IMR-90 (cell line): ENCODE data around the gene IQCK. TPM values are rescaled to one million over a fixed set of nuclear protein-coding genes. Genes with fewer than 3 reads are reported as not detected.

Experiments used
- ATAC-seq: fragments of 200-7000 bp; cut with Tn5 transposase; 2 replicates; pipeline ENCODE4 v1.9.1; 2020; ENCODE audit warnings: low read depth, mild to moderate bottlenecking, moderate library complexity
- BruUV-seq: library from RNA; stranded (reverse); fragments of 400-500 nt; replicated peaks from 2 replicates; lab custom pipeline; 2021; lab: Mats Ljungman, UMichigan
- CTCF ChIA-PET: fragments of 300-600 bp; formaldehyde crosslinking; extraction: SDS; loops from one replicate; lab custom pipeline; 2021; ENCODE audit warnings: antibody characterized with exemption; lab: Yijun Ruan, JAX
- POLR2A ChIA-PET: fragments of 300-600 bp; sonication (Branson Sonifier 250); formaldehyde crosslinking; loops from one replicate; lab custom pipeline; 2022; ENCODE audit warnings: antibody characterized with exemption; ENCODE audit not compliant: unreplicated experiment; lab: Charles Lee
- DNase-seq: peaks from one replicate; pipeline ENCODE4 v3.0.0; 2013
- H2AFZ ChIP-seq: replicated peaks from 2 replicates; pipeline ENCODE3; 2013; ENCODE audit warnings: low read length, mild to moderate bottlenecking; ENCODE audit not compliant: poor library complexity
- H2AK5ac ChIP-seq: 2 replicates; pipeline ENCODE4 v1.6.1; 2013; ENCODE audit warnings: low read depth, low read length, inconsistent platforms
- H2AK9ac ChIP-seq: replicated peaks from 2 replicates; pipeline ENCODE3; 2013; ENCODE audit warnings: mild to moderate bottlenecking, low read depth, low read length, moderate library complexity; ENCODE audit not compliant: poor library complexity
- H2BK120ac ChIP-seq: 2 replicates; pipeline ENCODE4 v1.6.1; 2013; ENCODE audit warnings: low read depth, low read length, inconsistent platforms
- H2BK15ac ChIP-seq: 3 replicates; pipeline ENCODE4 v1.6.1; 2013; ENCODE audit warnings: low read depth, low read length, inconsistent platforms
- H2BK20ac ChIP-seq: 2 replicates; pipeline ENCODE4 v1.6.1; 2013; ENCODE audit warnings: low read depth, mild to moderate bottlenecking, inconsistent platforms, low read length, moderate library complexity
- H2BK5ac ChIP-seq: 2 replicates; pipeline ENCODE4 v1.6.1; 2013; ENCODE audit warnings: mild to moderate bottlenecking, low read depth, low read length, inconsistent platforms; ENCODE audit not compliant: poor library complexity, severe bottlenecking
- H3K14ac ChIP-seq: replicated peaks from 2 replicates; pipeline ENCODE4 v1.6.1; 2013; ENCODE audit warnings: low read depth, low read length, inconsistent platforms
- H3K18ac ChIP-seq: 2 replicates; pipeline ENCODE4 v1.6.1; 2013; ENCODE audit warnings: low read depth, low read length, control low read depth
- H3K23ac ChIP-seq: 2 replicates; pipeline ENCODE4 v1.6.1; 2013; ENCODE audit warnings: low read depth, low read length, inconsistent platforms
- H3K27ac ChIP-seq: 2 replicates; pipeline ENCODE4 v1.5.1; 2013; ENCODE audit warnings: mild to moderate bottlenecking, control low read depth, low read length; ENCODE audit not compliant: insufficient read depth
- H3K27me3 ChIP-seq: 2 replicates; pipeline ENCODE4 v1.6.1; 2013; ENCODE audit warnings: low read length; ENCODE audit not compliant: control insufficient read depth, insufficient read depth
- H3K36me3 ChIP-seq: 2 replicates; pipeline ENCODE4 v1.6.1; 2013; ENCODE audit warnings: low read length, mixed read lengths; ENCODE audit not compliant: control insufficient read depth, insufficient read depth
- H3K4ac ChIP-seq: 2 replicates; pipeline ENCODE4 v1.6.1; 2013; ENCODE audit warnings: low read depth, low read length, inconsistent platforms
- H3K4me1 ChIP-seq: 2 replicates; pipeline ENCODE4 v1.6.1; 2013; ENCODE audit warnings: low read length, mixed read lengths; ENCODE audit not compliant: control insufficient read depth, insufficient read depth
- H3K4me2 ChIP-seq: 2 replicates; pipeline ENCODE4 v1.6.1; 2013; ENCODE audit warnings: low read depth, mild to moderate bottlenecking, control low read depth, low read length, moderate library complexity
- H3K4me3 ChIP-seq: 2 replicates; pipeline ENCODE4 v1.5.1; 2013; ENCODE audit warnings: low read depth, mild to moderate bottlenecking, control low read depth, low read length, moderate library complexity; ENCODE audit not compliant: insufficient read depth
- H3K56ac ChIP-seq: 2 replicates; pipeline ENCODE4 v1.6.1; 2013; ENCODE audit warnings: low read length, inconsistent platforms; ENCODE audit not compliant: insufficient read depth; ENCODE audit errors: extremely low read depth
- H3K79me1 ChIP-seq, 2 experiments: 2 replicates each; pipeline ENCODE4 v1.6.1; 2013; ENCODE audit warnings: low read length in 2 of 2, inconsistent platforms in 1 of 2, low read depth in 1 of 2
- H3K9ac ChIP-seq: 2 replicates; pipeline ENCODE4 v1.6.1; 2013; ENCODE audit warnings: low read depth, low read length, control low read depth
- H3K9me1 ChIP-seq: 2 replicates; pipeline ENCODE4 v1.6.1; 2013; ENCODE audit warnings: low read length, inconsistent platforms; ENCODE audit not compliant: insufficient read depth
- H3K9me3 ChIP-seq: 2 replicates; pipeline ENCODE4 v1.6.1; 2013; ENCODE audit warnings: low read length; ENCODE audit not compliant: control insufficient read depth, insufficient read depth
- H4K20me1 ChIP-seq: 2 replicates; pipeline ENCODE4 v1.6.1; 2013; ENCODE audit warnings: low read length, inconsistent platforms; ENCODE audit not compliant: insufficient read depth
- H4K5ac ChIP-seq: 2 replicates; pipeline ENCODE4 v1.6.1; 2013; ENCODE audit warnings: mild to moderate bottlenecking, low read depth, low read length, control low read depth
- H4K8ac ChIP-seq, 2 experiments: 2 replicates each; pipeline ENCODE4 v1.6.1; 2013; ENCODE audit warnings: low read depth in 2 of 2, low read length in 2 of 2, control low read depth in 1 of 2, inconsistent platforms in 1 of 2
- H4K91ac ChIP-seq: 2 replicates; pipeline ENCODE4 v1.6.1; 2013; ENCODE audit warnings: low read depth, low read length, inconsistent platforms; ENCODE audit not compliant: insufficient read depth
- BHLHE40 ChIP-seq: fragments of 150-350 bp; IDR thresholded peaks from 2 replicates; pipeline ENCODE4 v1.6.1; 2016; ENCODE audit warnings: mild to moderate bottlenecking, low read depth, low read length
- CEBPB ChIP-seq: IDR thresholded peaks from 2 replicates; pipeline ENCODE4 v1.6.1; 2012; ENCODE audit warnings: low read depth, low read length, improper control_type of control experiment
- CHD1 ChIP-seq: IDR thresholded peaks from 2 replicates; pipeline ENCODE4 v1.6.1; 2012; ENCODE audit warnings: low read depth, low read length, improper control_type of control experiment
- FOS ChIP-seq: fragments of 150-350 bp; IDR thresholded peaks from 2 replicates; pipeline ENCODE4 v1.6.1; 2016; ENCODE audit warnings: low read depth, low read length
- MAFK ChIP-seq: IDR thresholded peaks from 2 replicates; pipeline ENCODE4 v1.6.1; 2012; ENCODE audit warnings: low read depth, low read length, improper control_type of control experiment
- MAZ ChIP-seq: IDR thresholded peaks from 2 replicates; pipeline ENCODE4 v1.6.1; 2012; ENCODE audit warnings: low read depth, mild to moderate bottlenecking, low read length, improper control_type of control experiment, moderate library complexity, borderline replicate concordance
- POLR2A ChIP-seq: IDR thresholded peaks from 2 replicates; pipeline ENCODE4 v1.6.1; 2012; ENCODE audit warnings: mild to moderate bottlenecking, low read depth, low read length
- RCOR1 ChIP-seq: IDR thresholded peaks from 2 replicates; pipeline ENCODE4 v1.6.1; 2012; ENCODE audit warnings: mild to moderate bottlenecking, low read length, improper control_type of control experiment; ENCODE audit not compliant: insufficient replicate concordance
- WGBS, 2 experiments: methylation state at CpG; one replicate each; pipeline versions ENCODE4 v1.1.5 to v1.1.7; 2013; ENCODE audit warnings: missing lambda C conversion rate in 2 of 2; ENCODE audit not compliant: insufficient read length in 1 of 2; ENCODE audit errors: extremely low coverage in 2 of 2; 5-methylcytosine and 5-hydroxymethylcytosine counted together
- dilution Hi-C: fragments of 300-500 bp; cut with HindIII; formaldehyde crosslinking; loops from one replicate; pipeline ENCODE4 v1.14.3; 2018; ENCODE audit warnings: low sequenced_read_pairs; ENCODE audit not compliant: unreplicated experiment
- in situ Hi-C: fragments of 300-500 bp; cut with MboI; formaldehyde crosslinking; loops from 3 replicates; pipeline ENCODE4 v1.14.3; 2019; ENCODE audit warnings: low sequenced_read_pairs, inconsistent platforms, mixed read lengths
- intact Hi-C: fragments of 100-400 bp; cut with micrococcal nuclease; formaldehyde crosslinking; loops from 2 replicates; pipeline ENCODE4 v1.10.0; 2022
- polyA plus RNA-seq, 3 experiments: library from polyadenylated mRNA; depleted of rRNA; stranded (reverse); fragments of >200 nt; gene quantifications; 2 replicates each; pipeline ENCODE4 v1.2.3, GENCODE V29; 2012; ENCODE audit warnings: low replicate concordance in 1 of 3
- total RNA-seq: library from RNA; depleted of rRNA; stranded (reverse); fragments of >200 nt; gene quantifications from 2 replicates; pipeline ENCODE4 v1.2.3, GENCODE V29; 2012
- TF ChIP-seq, protein P1 (sequence below): fragments of 150-350 bp; IDR thresholded peaks from 2 replicates; pipeline ENCODE4 v1.6.1; 2016; ENCODE audit warnings: low read depth, mild to moderate bottlenecking, low read length, moderate library complexity, borderline replicate concordance

IQCK gene
- total and polyA plus RNA-seq, 2 of the 4 experiments (the other 2 are of a cell fraction): 4.1 to 5.4 TPM

DNA sequence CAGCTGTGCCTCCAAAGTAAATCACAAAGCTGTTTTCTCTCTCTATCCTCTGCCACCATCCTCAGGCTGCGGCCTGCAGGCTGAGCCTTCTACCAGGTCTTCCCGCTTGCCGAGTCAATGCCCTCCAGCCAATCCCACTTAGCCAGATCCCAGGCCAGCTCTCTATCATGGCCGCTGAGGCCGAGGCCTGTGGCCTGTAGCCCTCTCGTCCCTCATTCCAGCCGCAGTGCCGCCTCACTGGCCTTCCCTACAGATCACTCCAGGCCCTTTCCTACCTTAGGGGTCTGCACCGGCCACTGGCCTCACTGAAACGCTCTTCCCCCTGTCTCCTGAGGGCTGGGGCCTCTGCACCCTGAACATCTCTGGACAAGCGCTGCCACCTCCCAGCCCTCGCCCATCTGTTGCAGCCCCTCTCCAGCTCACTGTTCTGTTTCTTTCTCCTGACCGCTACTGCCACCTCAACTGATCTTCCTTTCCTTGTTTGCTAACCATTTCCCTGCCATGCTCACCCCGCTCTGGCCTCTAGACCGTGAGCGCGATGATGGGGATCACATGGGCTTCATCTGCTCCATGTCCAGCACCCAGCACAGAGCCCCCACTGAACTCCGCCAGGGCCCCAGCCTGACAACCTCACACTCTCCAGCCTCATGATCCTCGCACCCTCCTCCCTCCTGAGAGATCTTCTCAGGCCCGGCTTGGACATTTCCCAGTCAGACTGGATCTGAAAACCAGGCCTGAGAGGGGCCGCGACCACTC is 8.5 kb upstream of the IQCK start (continued):
- TF ChIP-seq, protein P1, sequence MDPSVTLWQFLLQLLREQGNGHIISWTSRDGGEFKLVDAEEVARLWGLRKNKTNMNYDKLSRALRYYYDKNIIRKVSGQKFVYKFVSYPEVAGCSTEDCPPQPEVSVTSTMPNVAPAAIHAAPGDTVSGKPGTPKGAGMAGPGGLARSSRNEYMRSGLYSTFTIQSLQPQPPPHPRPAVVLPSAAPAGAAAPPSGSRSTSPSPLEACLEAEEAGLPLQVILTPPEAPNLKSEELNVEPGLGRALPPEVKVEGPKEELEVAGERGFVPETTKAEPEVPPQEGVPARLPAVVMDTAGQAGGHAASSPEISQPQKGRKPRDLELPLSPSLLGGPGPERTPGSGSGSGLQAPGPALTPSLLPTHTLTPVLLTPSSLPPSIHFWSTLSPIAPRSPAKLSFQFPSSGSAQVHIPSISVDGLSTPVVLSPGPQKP: no peak

DNA sequence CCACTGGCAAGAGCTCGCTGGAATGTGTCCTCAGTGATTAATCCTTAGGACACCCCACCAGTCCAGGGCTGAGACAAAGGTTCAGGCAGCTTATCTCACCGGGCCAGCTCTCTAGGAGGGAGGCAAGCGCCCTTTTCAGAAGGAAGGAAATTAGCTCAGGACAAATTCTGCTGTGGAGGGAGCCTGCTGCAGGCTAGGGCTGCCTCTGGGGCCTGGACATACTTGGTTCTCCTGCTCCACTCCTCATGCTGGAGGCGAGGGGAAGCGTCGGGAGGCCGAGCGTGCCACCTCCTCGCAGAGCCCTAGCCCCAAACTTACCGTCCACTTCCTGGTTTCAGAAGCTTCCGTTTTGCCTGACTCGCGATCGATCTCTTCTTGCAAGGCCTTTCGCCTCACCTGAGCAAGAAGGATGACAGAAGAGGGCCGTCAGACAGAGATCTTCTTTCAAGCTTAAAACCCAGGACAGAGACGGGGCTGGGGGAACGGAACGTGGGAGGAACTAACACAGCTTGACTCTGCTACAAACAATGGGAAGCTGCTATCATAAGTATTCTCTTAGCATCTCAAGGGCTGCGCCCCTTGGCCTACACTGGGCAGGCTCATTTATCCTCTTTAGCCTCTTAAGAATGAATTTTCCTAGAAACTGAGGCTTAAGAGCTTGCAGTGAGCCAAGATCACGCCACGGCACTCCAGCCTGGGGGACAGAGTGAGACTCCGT is 7.7 kb upstream of the IQCK start:
- no peak overlapping the region for H2AFZ ChIP-seq
- H2BK120ac ChIP-seq: no peak overlapping the region
- H3K18ac ChIP-seq: no peak overlapping the region
- no peak overlapping the region for H2AK5ac ChIP-seq
- POLR2A ChIA-PET: interaction anchor here (0.7 kb wide), 1 partner anchor 25 kb away, joined by 5 read pairs; no protein-coding TSS in a partner anchor
- H2AK9ac ChIP-seq: no peak overlapping the region
- no TSS peak for BruUV-seq
- CTCF ChIA-PET: interaction anchor here (0.6 kb wide), 1 partner anchor 127 kb away, joined by 3 read pairs; no protein-coding TSS in a partner anchor
- no peaks in the 10 kb centered on the region for H3K9me3 ChIP-seq
- H2BK20ac ChIP-seq: no peak overlapping the region
- no peak overlapping the region for H3K56ac ChIP-seq
- in situ Hi-C loops (loop anchor here (25.0 kb wide), 1 partner anchor 598 kb away; the partner anchor contains the start of gene ITPRIPL2), dilution Hi-C loops (no loop called here), intact Hi-C loops (loop anchor here (10.0 kb wide), 1 partner anchor 106 kb away; no protein-coding TSS in a partner anchor)
- TF ChIP-seq MAZ (no peak), CEBPB (no peak), RCOR1 (no peak), MAFK (no peak), POLR2A (no peak), CHD1 (no peak), BHLHE40 (no peak), FOS (no peak)
- H3K23ac ChIP-seq: no peak overlapping the region
- H2BK5ac ChIP-seq: no peak overlapping the region
- H3K4me2 ChIP-seq: no peak overlapping the region
- no peak overlapping the region for H4K91ac ChIP-seq
- H3K4me3 ChIP-seq: no peak overlapping the region
- no peak overlapping the region for H3K27ac ChIP-seq
- H3K27me3 ChIP-seq: no peaks in the 10 kb centered on the region
- no peak overlapping the region for H3K4ac ChIP-seq
- no peaks in the 10 kb centered on the region; the same call in 1 of the 2 replicates for H3K9me1 ChIP-seq
- no peak for ATAC-seq
- 94% methylated on average over 11 of the region's 23 CpGs; no CpG with 5 or more reads in 1 of the 2 experiments for WGBS, 2 experiments
- no peaks in the 10 kb centered on the region for H3K4me1 ChIP-seq
- DNase-seq: no peak
- no peak overlapping the region for H3K14ac ChIP-seq
- H3K79me1 ChIP-seq: peaks cover 37 to 72% of the 10 kb centered on the region in 2 experiments
- H3K9ac ChIP-seq: no peak overlapping the region
- no peak overlapping the region for H4K5ac ChIP-seq
- H4K8ac ChIP-seq: no peak overlapping the region
- peaks cover 9% of the 10 kb centered on the region for H4K20me1 ChIP-seq
- H2BK15ac ChIP-seq: no peak overlapping the region
- H3K36me3 ChIP-seq: peaks cover 54% of the 10 kb centered on the region
